ENCODE results near the gene COL25A1.

DNA sequence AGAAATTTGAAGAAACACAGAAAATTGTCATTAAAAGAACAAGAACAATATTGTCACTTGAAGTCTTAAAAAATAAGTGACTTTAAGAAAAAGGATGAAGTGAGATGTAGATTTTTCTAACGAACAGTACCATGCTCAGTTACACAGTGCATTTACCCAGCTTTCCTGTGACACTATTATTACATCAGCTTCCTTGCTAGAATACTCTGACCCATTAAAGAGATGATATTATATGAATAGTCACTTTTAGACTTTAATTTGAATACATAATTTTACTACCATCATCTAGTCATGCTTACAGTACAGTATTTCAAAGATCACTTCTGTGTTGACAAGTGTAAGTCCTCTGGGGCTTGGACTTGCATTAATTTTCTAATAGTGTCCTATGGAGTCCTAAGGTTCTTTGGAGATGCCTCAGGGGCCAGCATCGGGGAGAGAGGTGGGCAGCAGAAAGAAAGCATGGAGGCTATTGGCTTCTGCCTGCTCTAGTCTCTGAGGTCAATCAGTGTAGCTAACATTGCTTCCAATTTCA lies 10.7 kb downstream of the COL25A1 start:
- TF ChIP-seq POLR2A (IDR thresholded peaks at IDR 0.05; ENCODE audit: low read depth, low read length) (no peak), MYC (IDR thresholded peaks at IDR 0.05; ENCODE audit: low read depth, low read length) (no peak), POLR2AphosphoS5 (IDR thresholded peaks at IDR 0.05; ENCODE audit: insufficient read depth, low read depth, low read length) (no peak), EZH2 (IDR thresholded peaks at IDR 0.05; ENCODE audit: borderline replicate concordance, low read depth, low read length, severe bottlenecking) (no peak), FOS (IDR thresholded peaks at IDR 0.05; ENCODE audit: borderline replicate concordance, insufficient read depth, low read length) (no peak), JUN (IDR thresholded peaks at IDR 0.05; ENCODE audit: borderline replicate concordance, insufficient read depth, insufficient read length, low read depth) (no peak)
- TF ChIP-seq, protein P1, sequence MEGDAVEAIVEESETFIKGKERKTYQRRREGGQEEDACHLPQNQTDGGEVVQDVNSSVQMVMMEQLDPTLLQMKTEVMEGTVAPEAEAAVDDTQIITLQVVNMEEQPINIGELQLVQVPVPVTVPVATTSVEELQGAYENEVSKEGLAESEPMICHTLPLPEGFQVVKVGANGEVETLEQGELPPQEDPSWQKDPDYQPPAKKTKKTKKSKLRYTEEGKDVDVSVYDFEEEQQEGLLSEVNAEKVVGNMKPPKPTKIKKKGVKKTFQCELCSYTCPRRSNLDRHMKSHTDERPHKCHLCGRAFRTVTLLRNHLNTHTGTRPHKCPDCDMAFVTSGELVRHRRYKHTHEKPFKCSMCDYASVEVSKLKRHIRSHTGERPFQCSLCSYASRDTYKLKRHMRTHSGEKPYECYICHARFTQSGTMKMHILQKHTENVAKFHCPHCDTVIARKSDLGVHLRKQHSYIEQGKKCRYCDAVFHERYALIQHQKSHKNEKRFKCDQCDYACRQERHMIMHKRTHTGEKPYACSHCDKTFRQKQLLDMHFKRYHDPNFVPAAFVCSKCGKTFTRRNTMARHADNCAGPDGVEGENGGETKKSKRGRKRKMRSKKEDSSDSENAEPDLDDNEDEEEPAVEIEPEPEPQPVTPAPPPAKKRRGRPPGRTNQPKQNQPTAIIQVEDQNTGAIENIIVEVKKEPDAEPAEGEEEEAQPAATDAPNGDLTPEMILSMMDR (IDR thresholded peaks at IDR 0.05; ENCODE audit: extremely low read depth in 1 of 2, insufficient read depth in 1 of 2, low read depth in 1 of 2, low read length in 2 of 2), result no peak
